Measurements from ENCODE around the gene RNF149.

The RNF149 gene

GRCh38 chr2:101339266-101339880 lies 30.9 kb upstream of the RNF149 start:
- Histone ChIP-seq H3K79me2 (ENCODE audit: control insufficient read depth, insufficient read depth, low read length, poor library complexity) (no peaks in the 10 kb centered on the region), H3K9me3 (ENCODE audit: insufficient read depth, low read depth, low read length) (no peaks in the 10 kb centered on the region), H3K18ac (ENCODE audit: low read length) (no peak overlapping the region), H3K4me2 (ENCODE audit: low read length) (no peak overlapping the region), H3K36me3 (ENCODE audit: control insufficient read depth in 1 of 2, insufficient read depth in 2 of 2, low read length in 2 of 2) (no peaks in the 10 kb centered on the region), H3K4me1 (ENCODE audit: control insufficient read depth in 1 of 2, insufficient read depth in 2 of 2, low read length in 2 of 2) (peaks cover 5 to 10% of the 10 kb centered on the region in 2 experiments), H3K27ac (ENCODE audit: low read depth, low read length) (no peak overlapping the region), H3K79me1 (ENCODE audit: low read length) (peaks cover 6% of the 10 kb centered on the region), H4K12ac (ENCODE audit: low read depth, low read length) (no peak overlapping the region), H3K27me3 (ENCODE audit: insufficient read depth, low read length) (no peaks in the 10 kb centered on the region), H2BK120ac (ENCODE audit: insufficient read depth, low read length, poor library complexity) (no peak overlapping the region), H2AFZ (ENCODE audit: insufficient read depth, low read length, poor library complexity) (no peak overlapping the region), H2BK12ac (ENCODE audit: low read length) (no peak overlapping the region), H3K14ac (ENCODE audit: low read length) (no peak overlapping the region), H2BK5ac (ENCODE audit: low read depth, low read length, poor library complexity) (no peak overlapping the region), H3K4ac (ENCODE audit: low read depth, low read length) (no peak overlapping the region), H3K9ac (ENCODE audit: low read length) (no peak overlapping the region), H4K8ac (ENCODE audit: low read depth, low read length) (no peak overlapping the region), H2AK5ac (ENCODE audit: low read length) (no peak overlapping the region), H4K91ac (ENCODE audit: low read depth, low read length) (no peak overlapping the region), H3K4me3 (ENCODE audit: low read depth, low read length) (no peak overlapping the region), H3K23ac (ENCODE audit: low read length) (no peak overlapping the region)
- WGBS (ENCODE audit: extremely low coverage, insufficient coverage, insufficient read length), result no CpG with 5 or more reads among the region's 4 CpGs
- peak; percentile 30 to 74 for DNase-seq

GRCh38 chr2:101337877-101338276 lies 29.4 kb upstream of the RNF149 start:
- Histone ChIP-seq H2BK120ac (ENCODE audit: insufficient read depth, low read length, poor library complexity) (no peak overlapping the region), H3K4me1 (ENCODE audit: control insufficient read depth in 1 of 2, insufficient read depth in 2 of 2, low read length in 2 of 2) (peaks cover 5 to 10% of the 10 kb centered on the region in 2 experiments), H3K4ac (ENCODE audit: low read depth, low read length) (no peak overlapping the region), H2AFZ (ENCODE audit: insufficient read depth, low read length, poor library complexity) (no peak overlapping the region), H3K27ac (ENCODE audit: low read depth, low read length) (no peak overlapping the region), H3K14ac (ENCODE audit: low read length) (no peak overlapping the region), H3K9me3 (ENCODE audit: insufficient read depth, low read depth, low read length) (no peaks in the 10 kb centered on the region), H3K23ac (ENCODE audit: low read length) (no peak overlapping the region), H4K91ac (ENCODE audit: low read depth, low read length) (no peak overlapping the region), H4K12ac (ENCODE audit: low read depth, low read length) (no peak overlapping the region), H2BK12ac (ENCODE audit: low read length) (no peak overlapping the region), H3K9ac (ENCODE audit: low read length) (no peak overlapping the region), H2AK5ac (ENCODE audit: low read length) (no peak overlapping the region), H3K27me3 (ENCODE audit: insufficient read depth, low read length) (no peaks in the 10 kb centered on the region), H3K79me2 (ENCODE audit: control insufficient read depth, insufficient read depth, low read length, poor library complexity) (no peaks in the 10 kb centered on the region), H3K4me3 (ENCODE audit: low read depth, low read length) (no peak overlapping the region), H4K8ac (ENCODE audit: low read depth, low read length) (no peak overlapping the region), H3K36me3 (ENCODE audit: control insufficient read depth in 1 of 2, insufficient read depth in 2 of 2, low read length in 2 of 2) (no peaks in the 10 kb centered on the region), H3K79me1 (ENCODE audit: low read length) (peaks cover 6% of the 10 kb centered on the region), H3K18ac (ENCODE audit: low read length) (no peak overlapping the region), H3K4me2 (ENCODE audit: low read length) (no peak overlapping the region), H2BK5ac (ENCODE audit: low read depth, low read length, poor library complexity) (no peak overlapping the region)
- WGBS (ENCODE audit: extremely low coverage, insufficient coverage, insufficient read length), result no CpG with 5 or more reads among the region's 2 CpGs
- peak in 1 of 2 donors; percentile 68 for DNase-seq

- Histone ChIP-seq H4K12ac (ENCODE audit: low read depth, low read length) (no peak overlapping the region), H2AFZ (ENCODE audit: insufficient read depth, low read length, poor library complexity) (no peak overlapping the region), H3K79me1 (ENCODE audit: low read length) (peaks cover 12% of the 10 kb centered on the region), H3K27ac (ENCODE audit: low read depth, low read length) (no peak overlapping the region), H3K9me3 (ENCODE audit: insufficient read depth, low read depth, low read length) (no peaks in the 10 kb centered on the region), H2BK5ac (ENCODE audit: low read depth, low read length, poor library complexity) (no peak overlapping the region), H3K23ac (ENCODE audit: low read length) (no peak overlapping the region), H4K91ac (ENCODE audit: low read depth, low read length) (no peak overlapping the region), H3K36me3 (ENCODE audit: control insufficient read depth in 1 of 2, insufficient read depth in 2 of 2, low read length in 2 of 2) (no peaks in the 10 kb centered on the region), H3K14ac (ENCODE audit: low read length) (no peak overlapping the region), H3K9ac (ENCODE audit: low read length) (no peak overlapping the region), H3K4me2 (ENCODE audit: low read length) (no peak overlapping the region), H3K27me3 (ENCODE audit: insufficient read depth, low read length) (no peaks in the 10 kb centered on the region), H2BK120ac (ENCODE audit: insufficient read depth, low read length, poor library complexity) (no peak overlapping the region), H2AK5ac (ENCODE audit: low read length) (no peak overlapping the region), H3K18ac (ENCODE audit: low read length) (no peak overlapping the region), H3K4ac (ENCODE audit: low read depth, low read length) (no peak overlapping the region), H3K79me2 (ENCODE audit: control insufficient read depth, insufficient read depth, low read length, poor library complexity) (no peaks in the 10 kb centered on the region), H3K4me1 (ENCODE audit: control insufficient read depth in 1 of 2, insufficient read depth in 2 of 2, low read length in 2 of 2) (peaks cover 10 to 23% of the 10 kb centered on the region in 2 experiments), H2BK12ac (ENCODE audit: low read length) (no peak overlapping the region), H4K8ac (ENCODE audit: low read depth, low read length) (no peak overlapping the region), H3K4me3 (ENCODE audit: low read depth, low read length) (no peak overlapping the region)
- WGBS (ENCODE audit: extremely low coverage, insufficient coverage, insufficient read length), result no CpG with 5 or more reads among the region's 5 CpGs
- DNase-seq, result no peak
Observed at GRCh38 chr2:101332885-101333766, 24.6 kb upstream of the RNF149 start.

GRCh38 chr2:101331202-101331601 lies 22.7 kb upstream of the RNF149 start:
- peaks cover 10 to 26% of the 10 kb centered on the region in 2 experiments for H3K4me1 ChIP-seq (ENCODE audit: control insufficient read depth in 1 of 2, insufficient read depth in 2 of 2, low read length in 2 of 2)
- no peak overlapping the region for H3K18ac ChIP-seq (ENCODE audit: low read length)
- no CpG with 5 or more reads among the region's 2 CpGs for WGBS (ENCODE audit: extremely low coverage, insufficient coverage, insufficient read length)
- no peak for DNase-seq
- no peak overlapping the region for H2BK120ac ChIP-seq (ENCODE audit: insufficient read depth, low read length, poor library complexity)
- no peak overlapping the region for H3K4me3 ChIP-seq (ENCODE audit: low read depth, low read length)
- peaks cover 14% of the 10 kb centered on the region for H3K79me1 ChIP-seq (ENCODE audit: low read length)
- no peak overlapping the region for H4K12ac ChIP-seq (ENCODE audit: low read depth, low read length)
- H4K8ac ChIP-seq (ENCODE audit: low read depth, low read length), result no peak overlapping the region
- H3K14ac ChIP-seq (ENCODE audit: low read length), result no peak overlapping the region
- no peak overlapping the region for H2BK12ac ChIP-seq (ENCODE audit: low read length)
- H3K27ac ChIP-seq (ENCODE audit: low read depth, low read length), result peak overlapping the region; percentile 58
- no peaks in the 10 kb centered on the region for H3K27me3 ChIP-seq (ENCODE audit: insufficient read depth, low read length)
- H3K23ac ChIP-seq (ENCODE audit: low read length), result no peak overlapping the region
- H3K4ac ChIP-seq (ENCODE audit: low read depth, low read length), result no peak overlapping the region
- no peak overlapping the region for H2AFZ ChIP-seq (ENCODE audit: insufficient read depth, low read length, poor library complexity)
- no peaks in the 10 kb centered on the region for H3K79me2 ChIP-seq (ENCODE audit: control insufficient read depth, insufficient read depth, low read length, poor library complexity)
- no peak overlapping the region for H2BK5ac ChIP-seq (ENCODE audit: low read depth, low read length, poor library complexity)
- no peaks in the 10 kb centered on the region for H3K9me3 ChIP-seq (ENCODE audit: insufficient read depth, low read depth, low read length)
- H4K91ac ChIP-seq (ENCODE audit: low read depth, low read length), result peak overlapping the region; percentile 8
- no peak overlapping the region for H3K9ac ChIP-seq (ENCODE audit: low read length)
- H2AK5ac ChIP-seq (ENCODE audit: low read length), result no peak overlapping the region
- no peak overlapping the region for H3K4me2 ChIP-seq (ENCODE audit: low read length)
- H3K36me3 ChIP-seq (ENCODE audit: control insufficient read depth in 1 of 2, insufficient read depth in 2 of 2, low read length in 2 of 2), result no peaks in the 10 kb centered on the region

Measured in trophoblast cell (in vitro differentiated cells and primary cell).